Fibroblast of lung (primary cell): Measurements from ENCODE around the gene MILR1. TPM values are rescaled to one million over a fixed set of nuclear protein-coding genes. Genes with fewer than 3 reads are reported as not detected.

Experiments
- DNase-seq, 2 donors: peaks; one replicate each; pipeline versions ENCODE4 v3.0.0 to v3.0.0-alpha.2; 2010; ENCODE audit warnings: low read depth in 2 of 2
- H2AFZ ChIP-seq: 2 replicates; pipeline ENCODE4 v1.5.1; 2012; ENCODE audit warnings: low read length, control low read depth, inconsistent platforms
- H3K27ac ChIP-seq: 2 replicates; pipeline ENCODE4 v1.5.1; 2011; ENCODE audit warnings: low read length, control low read depth; ENCODE audit not compliant: insufficient read depth
- H3K27me3 ChIP-seq: 2 replicates; pipeline ENCODE4 v1.5.1; 2011; ENCODE audit warnings: mild to moderate bottlenecking, low read length; ENCODE audit not compliant: control insufficient read depth, insufficient read depth
- H3K36me3 ChIP-seq: 2 replicates; pipeline ENCODE4 v1.5.1; 2011; ENCODE audit warnings: low read length; ENCODE audit not compliant: control insufficient read depth, insufficient read depth
- H3K4me1 ChIP-seq: 2 replicates; pipeline ENCODE4 v1.5.1; 2011; ENCODE audit warnings: low read length; ENCODE audit not compliant: control insufficient read depth, insufficient read depth; ENCODE audit errors: extremely low read depth
- H3K4me2 ChIP-seq: 2 replicates; pipeline ENCODE4 v1.5.1; 2011; ENCODE audit warnings: low read length, control low read depth; ENCODE audit not compliant: insufficient read depth; ENCODE audit errors: extremely low read depth
- H3K4me3 ChIP-seq, 4 experiments: fragments of 200-600 bp in 1 of 4; sonication (generic) in 1 of 4; replicated peaks in 1 of 4; 2 replicates each; pipeline ENCODE4 v1.5.1; 2011 to 2016; ENCODE audit warnings: low read length in 4 of 4, low read depth in 3 of 4, mild to moderate bottlenecking in 3 of 4, control low read depth in 2 of 4, inconsistent platforms in 1 of 4, mixed read lengths in 1 of 4; ENCODE audit not compliant: insufficient read depth in 1 of 4; ENCODE audit errors: control extremely low read depth in 1 of 4
- H3K79me2 ChIP-seq: 2 replicates; pipeline ENCODE4 v1.5.1; 2012; ENCODE audit warnings: mild to moderate bottlenecking, low read length, inconsistent platforms; ENCODE audit not compliant: control insufficient read depth, insufficient read depth
- H3K9ac ChIP-seq: 2 replicates; pipeline ENCODE4 v1.5.1; 2011; ENCODE audit warnings: mild to moderate bottlenecking, low read length, control low read depth; ENCODE audit not compliant: insufficient read depth
- H3K9me3 ChIP-seq: 2 replicates; pipeline ENCODE4 v1.5.1; 2012; ENCODE audit warnings: low read depth, low read length; ENCODE audit not compliant: control insufficient read depth, insufficient read depth
- H4K20me1 ChIP-seq: 2 replicates; pipeline ENCODE4 v1.5.1; 2011; ENCODE audit warnings: low read length; ENCODE audit not compliant: control insufficient read depth, insufficient read depth; ENCODE audit errors: extremely low read depth
- CTCF ChIP-seq, 2 donors: IDR thresholded peaks in 1 of 2; conservative IDR thresholded peaks in 1 of 2; 1 replicate in 1 of 2; 2 replicates in 1 of 2; pipeline ENCODE4 v1.5.1; 2011 to 2012; ENCODE audit warnings: low read length in 2 of 2, control low read depth in 1 of 2, inconsistent platforms in 1 of 2, low read depth in 1 of 2, mild to moderate bottlenecking in 1 of 2
- EZH2 ChIP-seq: IDR thresholded peaks from 2 replicates; pipeline ENCODE4 v1.5.1; 2012; ENCODE audit warnings: low read length, control low read depth, mild to moderate bottlenecking; ENCODE audit errors: missing control alignments
- polyA plus RNA-seq, 2 donors: library from polyadenylated mRNA; depleted of rRNA in 1 of 2; stranded (reverse) in 1 of 2; unstranded in 1 of 2; fragments of >200 nt; gene quantifications; 2 replicates each; pipeline ENCODE4 v1.2.1, GENCODE V29; 2011 to 2012; ENCODE audit warnings: missing spikeins in 1 of 2
- total RNA-seq: library from RNA; depleted of rRNA; stranded (reverse); fragments of >200 nt; gene quantifications from 2 replicates; pipeline ENCODE4 v1.2.1, GENCODE V29; 2014

MILR1 gene
- total and polyA plus RNA-seq, 2 donors (not counting 1 experiment from before 2014, with no cell fraction given): 9.1 to 11.6 TPM

- H2AFZ ChIP-seq: no peak overlapping the region
- no peaks in the 10 kb centered on the region for H4K20me1 ChIP-seq
- no peak for TF ChIP-seq EZH2
- TF ChIP-seq CTCF (conservative IDR thresholded peaks at IDR 0.05 in 1 of 2, IDR thresholded peaks at IDR 0.05 in 1 of 2; ENCODE audit: low read depth in 1 of 2, low read length in 2 of 2): no peak
Measured at GRCh38 chr17:64470625-64471024, 21.7 kb downstream of the MILR1 start.

GRCh38 chr17:64471440-64471839 is 22.5 kb downstream of the MILR1 start:
- Histone ChIP-seq H3K9me3 (no peaks in the 10 kb centered on the region), H3K9ac (no peak overlapping the region), H3K27ac (no peak overlapping the region), H3K4me1 (no peaks in the 10 kb centered on the region), H3K4me3 (no peak overlapping the region), H3K36me3 (no peaks in the 10 kb centered on the region), H4K20me1 (no peaks in the 10 kb centered on the region), H2AFZ (no peak overlapping the region), H3K27me3 (no peaks in the 10 kb centered on the region), H3K79me2 (no peaks in the 10 kb centered on the region), H3K4me2 (no peak overlapping the region)
- TF ChIP-seq EZH2 (no peak), CTCF (conservative IDR thresholded peaks at IDR 0.05 in 1 of 2, IDR thresholded peaks at IDR 0.05 in 1 of 2; ENCODE audit: low read depth in 1 of 2, low read length in 2 of 2) (no peak)
- no peak for DNase-seq

More at GRCh38 chr17:64470625-64471024, 21.7 kb downstream of the MILR1 start:
- no peaks in the 10 kb centered on the region for H3K4me1 ChIP-seq
- H3K4me2 ChIP-seq: no peak overlapping the region
- H3K36me3 ChIP-seq: no peaks in the 10 kb centered on the region
- H3K79me2 ChIP-seq: no peaks in the 10 kb centered on the region
- H3K27ac ChIP-seq: no peak overlapping the region
- no peak overlapping the region for H3K4me3 ChIP-seq
- no peaks in the 10 kb centered on the region for H3K9me3 ChIP-seq
- no peaks in the 10 kb centered on the region for H3K27me3 ChIP-seq
- no peak for DNase-seq
- H3K9ac ChIP-seq: no peak overlapping the region

GRCh38 chr17:64472564-64472963 is 23.6 kb downstream of the MILR1 start:
- no peaks in the 10 kb centered on the region for H3K4me1 ChIP-seq
- no peaks in the 10 kb centered on the region for H4K20me1 ChIP-seq
- no peak for TF ChIP-seq CTCF (conservative IDR thresholded peaks at IDR 0.05 in 1 of 2, IDR thresholded peaks at IDR 0.05 in 1 of 2; ENCODE audit: low read depth in 1 of 2, low read length in 2 of 2)
- TF ChIP-seq EZH2: no peak

More at GRCh38 chr17:64472564-64472963, 23.6 kb downstream of the MILR1 start:
- DNase-seq: no peak
- Histone ChIP-seq H3K27me3 (no peaks in the 10 kb centered on the region), H3K4me2 (no peak overlapping the region), H2AFZ (no peak overlapping the region), H3K79me2 (no peaks in the 10 kb centered on the region), H3K4me3 (no peak overlapping the region), H3K9ac (no peak overlapping the region), H3K9me3 (no peaks in the 10 kb centered on the region), H3K27ac (no peak overlapping the region), H3K36me3 (no peaks in the 10 kb centered on the region)
